ENCODE data around the gene MSX2.

The MSX2 gene

DNA sequence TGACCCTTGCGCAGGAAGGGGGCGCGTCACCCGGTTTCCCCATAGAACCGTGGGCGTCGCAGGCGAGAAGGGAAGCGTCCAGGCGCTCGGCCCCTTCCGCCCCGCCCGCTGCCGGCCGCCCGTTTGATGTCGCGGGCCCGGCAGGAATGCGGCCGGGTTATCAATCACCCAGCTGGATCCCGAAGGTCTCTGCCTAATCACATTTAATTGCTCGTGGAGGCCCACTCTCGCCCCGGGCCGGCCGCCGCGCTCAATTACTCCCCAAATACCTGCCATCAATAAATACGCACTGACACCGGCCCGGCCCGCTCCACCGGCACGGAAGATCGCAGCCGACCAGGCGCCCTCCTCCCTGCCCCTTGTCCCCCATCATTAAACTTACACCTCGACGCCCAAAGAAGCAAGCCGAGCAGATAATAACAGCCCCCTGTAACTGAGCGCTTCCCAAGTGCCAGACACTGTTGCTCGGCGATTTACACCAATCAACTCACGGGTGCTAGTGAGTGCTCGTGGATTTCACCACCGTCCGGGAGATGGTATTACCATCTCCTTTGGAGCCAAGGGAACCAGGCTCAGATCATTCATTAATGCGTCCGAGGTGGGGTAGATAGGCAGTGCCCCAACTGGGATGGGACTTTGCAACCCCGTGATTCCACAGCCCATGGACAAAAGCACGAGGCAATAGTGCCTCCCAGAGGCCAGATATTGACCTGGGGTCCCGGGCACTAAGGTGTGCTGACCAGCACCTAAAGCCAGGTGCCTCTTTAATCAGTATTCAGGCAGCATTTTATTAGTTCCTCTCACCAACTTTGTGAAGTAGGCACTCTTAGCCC lies 11.3 kb downstream of the MSX2 start:
- no peak overlapping the region for H3K4me3 ChIP-seq (ENCODE audit: low read depth in 1 of 2, low read length in 1 of 2)
- H3K27ac ChIP-seq, result no peak overlapping the region

DNA sequence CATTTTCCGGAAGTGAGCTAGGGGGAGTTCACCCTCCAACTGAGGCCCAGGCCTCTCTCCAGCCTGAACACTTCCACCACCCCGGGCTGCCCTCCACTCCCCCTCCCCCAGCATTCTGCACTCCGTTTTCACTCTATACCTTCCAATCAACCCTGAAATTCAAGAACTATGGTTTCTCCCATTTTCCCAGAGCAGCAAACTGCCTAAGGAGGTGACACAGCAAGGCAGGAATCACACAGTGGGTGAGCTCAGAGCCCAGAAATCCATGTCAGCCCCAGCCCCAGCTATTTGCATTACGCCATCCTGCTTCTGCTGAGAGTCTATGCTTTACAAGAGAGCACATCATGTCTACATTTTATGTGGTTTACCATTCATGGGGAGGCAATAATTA lies 11.9 kb downstream of the MSX2 start:
- Histone ChIP-seq H3K9me3 (no peaks in the 10 kb centered on the region), H3K27me3 (peaks cover 91% of the 10 kb centered on the region), H3K4me3 (ENCODE audit: low read depth in 1 of 2, low read length in 1 of 2) (no peak overlapping the region), H3K4me1 (ENCODE audit: control insufficient read depth in 1 of 2, insufficient read depth in 1 of 2, low read depth in 1 of 2, low read length in 1 of 2) (no peaks in the 10 kb centered on the region), H3K27ac (no peak overlapping the region), H3K36me3 (no peaks in the 10 kb centered on the region)
- TF ChIP-seq, protein P1, sequence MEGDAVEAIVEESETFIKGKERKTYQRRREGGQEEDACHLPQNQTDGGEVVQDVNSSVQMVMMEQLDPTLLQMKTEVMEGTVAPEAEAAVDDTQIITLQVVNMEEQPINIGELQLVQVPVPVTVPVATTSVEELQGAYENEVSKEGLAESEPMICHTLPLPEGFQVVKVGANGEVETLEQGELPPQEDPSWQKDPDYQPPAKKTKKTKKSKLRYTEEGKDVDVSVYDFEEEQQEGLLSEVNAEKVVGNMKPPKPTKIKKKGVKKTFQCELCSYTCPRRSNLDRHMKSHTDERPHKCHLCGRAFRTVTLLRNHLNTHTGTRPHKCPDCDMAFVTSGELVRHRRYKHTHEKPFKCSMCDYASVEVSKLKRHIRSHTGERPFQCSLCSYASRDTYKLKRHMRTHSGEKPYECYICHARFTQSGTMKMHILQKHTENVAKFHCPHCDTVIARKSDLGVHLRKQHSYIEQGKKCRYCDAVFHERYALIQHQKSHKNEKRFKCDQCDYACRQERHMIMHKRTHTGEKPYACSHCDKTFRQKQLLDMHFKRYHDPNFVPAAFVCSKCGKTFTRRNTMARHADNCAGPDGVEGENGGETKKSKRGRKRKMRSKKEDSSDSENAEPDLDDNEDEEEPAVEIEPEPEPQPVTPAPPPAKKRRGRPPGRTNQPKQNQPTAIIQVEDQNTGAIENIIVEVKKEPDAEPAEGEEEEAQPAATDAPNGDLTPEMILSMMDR (IDR thresholded peaks at IDR 0.05), result no peak

More for the DNA sequence above, 11.3 kb downstream of the MSX2 start:
- TF ChIP-seq, protein P1 (IDR thresholded peaks at IDR 0.05), result no peak
- Histone ChIP-seq H3K9me3 (no peaks in the 10 kb centered on the region), H3K27me3 (peaks cover 91% of the 10 kb centered on the region), H3K36me3 (no peaks in the 10 kb centered on the region), H3K4me1 (ENCODE audit: control insufficient read depth in 1 of 2, insufficient read depth in 1 of 2, low read depth in 1 of 2, low read length in 1 of 2) (no peaks in the 10 kb centered on the region)

DNA sequence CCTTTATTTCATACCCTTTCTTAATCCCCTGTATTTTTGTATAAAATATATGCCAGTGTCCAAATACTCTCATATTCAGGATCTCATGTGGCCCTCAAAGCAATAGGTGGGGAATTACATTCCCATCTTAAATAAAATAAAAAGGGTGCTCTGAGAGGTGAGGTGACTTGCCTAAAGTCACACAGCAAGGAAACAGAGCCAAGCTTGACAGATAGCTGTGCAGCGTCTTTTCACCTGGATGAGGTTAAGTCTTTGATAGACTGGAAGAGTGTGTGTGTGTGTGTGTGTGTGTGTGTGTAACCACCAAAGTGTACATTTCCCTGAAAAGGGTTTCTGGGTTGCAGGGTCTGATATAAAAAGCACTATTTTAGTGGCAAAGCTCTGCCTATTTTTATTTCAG lies 12.4 kb downstream of the MSX2 start:
- Histone ChIP-seq H3K4me3 (ENCODE audit: low read depth in 1 of 2, low read length in 1 of 2) (no peak overlapping the region), H3K27ac (no peak overlapping the region), H3K4me1 (ENCODE audit: control insufficient read depth in 1 of 2, insufficient read depth in 1 of 2, low read depth in 1 of 2, low read length in 1 of 2) (no peaks in the 10 kb centered on the region), H3K9me3 (no peaks in the 10 kb centered on the region), H3K27me3 (peaks cover 91% of the 10 kb centered on the region), H3K36me3 (no peaks in the 10 kb centered on the region)
- TF ChIP-seq, protein P1 (IDR thresholded peaks at IDR 0.05), result no peak

DNA sequence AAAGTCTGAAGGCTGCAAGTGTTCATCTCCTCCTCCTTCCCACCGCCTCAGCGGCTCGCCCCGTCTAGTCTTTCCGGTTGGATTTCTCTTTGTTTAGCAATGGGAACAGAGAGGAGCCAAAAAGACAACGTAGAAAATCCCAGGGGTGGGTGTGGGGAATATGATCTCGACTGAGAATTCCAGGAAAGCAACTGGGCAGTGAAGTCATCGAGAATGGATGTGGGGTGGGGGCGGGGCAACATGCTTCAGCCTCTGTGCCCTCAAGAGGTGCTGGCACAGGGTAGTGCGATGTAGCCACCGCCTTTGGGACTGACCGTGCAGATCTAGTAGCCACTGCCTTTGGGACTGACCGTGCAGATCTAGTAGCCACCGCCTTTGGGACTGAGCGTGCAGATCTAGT lies 12.9 kb downstream of the MSX2 start:
- H3K4me3 ChIP-seq (ENCODE audit: low read depth in 1 of 2, low read length in 1 of 2), result no peak overlapping the region
- no peaks in the 10 kb centered on the region for H3K36me3 ChIP-seq
- H3K4me1 ChIP-seq (ENCODE audit: control insufficient read depth in 1 of 2, insufficient read depth in 1 of 2, low read depth in 1 of 2, low read length in 1 of 2), result no peaks in the 10 kb centered on the region
- H3K9me3 ChIP-seq, result no peaks in the 10 kb centered on the region
- TF ChIP-seq, protein P1 (IDR thresholded peaks at IDR 0.05), result no peak
- H3K27ac ChIP-seq, result no peak overlapping the region
- H3K27me3 ChIP-seq, result peaks cover 86% of the 10 kb centered on the region

DNA sequence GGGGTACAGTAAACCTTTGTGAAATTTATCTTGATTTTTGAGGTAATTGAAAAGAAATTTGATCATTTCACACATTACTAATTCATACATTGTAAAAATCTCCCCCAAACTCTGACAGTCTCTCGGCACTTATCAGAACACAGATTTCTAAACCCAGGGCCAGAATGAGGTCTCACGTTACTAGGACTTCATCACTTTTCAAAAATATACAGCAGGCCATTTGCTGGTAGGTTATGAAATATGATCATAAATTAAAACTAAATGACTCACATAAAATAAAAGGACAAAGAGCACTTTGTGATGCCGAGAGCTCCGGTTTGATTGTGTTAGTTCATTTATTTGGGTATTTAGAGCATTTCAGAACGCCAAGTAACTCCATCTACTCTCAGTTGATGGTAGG lies 17.0 kb downstream of the MSX2 start:
- H3K27ac ChIP-seq, result no peak overlapping the region
- H3K9me3 ChIP-seq, result no peaks in the 10 kb centered on the region
- H3K27me3 ChIP-seq, result peaks cover 49% of the 10 kb centered on the region
- no peak overlapping the region for H3K4me3 ChIP-seq (ENCODE audit: low read depth in 1 of 2, low read length in 1 of 2)
- H3K36me3 ChIP-seq, result no peaks in the 10 kb centered on the region
- TF ChIP-seq, protein P1 (IDR thresholded peaks at IDR 0.05), result no peak
- no peaks in the 10 kb centered on the region for H3K4me1 ChIP-seq (ENCODE audit: control insufficient read depth in 1 of 2, insufficient read depth in 1 of 2, low read depth in 1 of 2, low read length in 1 of 2)

All from neutrophil (primary cell).